GM21786 (cell line): Measurements from ENCODE around the gene GLS.

Experiments used
- ATAC-seq: cut with Tn5 transposase; IDR thresholded peaks from one replicate; pipeline ENCODE4 v1.9.1; 2021; ENCODE audit not compliant: unreplicated experiment

GLS gene

DNA sequence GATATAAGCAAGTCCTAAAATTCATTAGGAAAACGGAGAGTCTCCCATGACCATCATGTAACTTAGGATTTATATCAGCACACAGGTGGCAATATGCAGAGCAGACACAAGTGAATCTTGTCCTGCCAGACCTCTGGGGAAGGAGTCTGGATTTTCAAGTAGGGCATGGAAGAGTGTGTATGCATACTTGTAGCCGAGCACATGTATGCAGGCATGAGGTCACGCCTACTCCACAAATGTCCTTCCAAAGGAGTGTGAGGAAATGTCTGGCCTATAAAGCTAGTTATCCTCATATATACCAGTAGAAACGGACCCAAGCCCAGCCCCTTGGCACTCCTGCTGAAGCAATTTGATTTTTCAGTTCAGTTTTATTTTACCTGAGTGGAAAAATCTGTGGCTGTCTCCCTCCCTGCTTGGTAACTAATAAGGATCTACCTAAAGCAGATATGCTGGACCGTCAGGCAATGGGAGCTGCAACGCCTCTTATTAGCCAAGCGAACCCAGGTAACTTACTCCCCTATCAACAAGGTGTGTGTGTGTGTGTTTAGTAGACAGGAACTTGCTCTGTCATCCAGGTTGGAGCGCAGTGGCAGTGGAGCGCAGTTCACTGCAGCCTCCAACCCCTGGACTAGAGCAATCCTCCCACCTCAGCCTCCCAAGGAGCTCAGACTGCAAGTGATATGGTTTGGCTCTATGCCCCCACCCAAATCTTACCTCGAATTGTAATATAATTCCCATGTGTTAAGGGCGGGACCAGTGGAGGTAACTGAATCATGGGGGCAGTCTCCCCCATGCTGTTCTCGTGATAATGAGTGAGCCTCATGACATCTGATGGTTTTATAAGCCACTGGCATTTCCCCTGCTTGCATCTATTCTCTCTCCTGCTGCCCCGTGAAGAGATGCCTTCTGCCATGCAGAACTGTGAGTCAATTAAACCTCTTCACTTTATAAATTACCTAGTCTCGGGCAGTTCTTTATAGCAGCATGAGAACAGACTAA, 130.6 kb downstream of the GLS start:
- no peak for ATAC-seq

DNA sequence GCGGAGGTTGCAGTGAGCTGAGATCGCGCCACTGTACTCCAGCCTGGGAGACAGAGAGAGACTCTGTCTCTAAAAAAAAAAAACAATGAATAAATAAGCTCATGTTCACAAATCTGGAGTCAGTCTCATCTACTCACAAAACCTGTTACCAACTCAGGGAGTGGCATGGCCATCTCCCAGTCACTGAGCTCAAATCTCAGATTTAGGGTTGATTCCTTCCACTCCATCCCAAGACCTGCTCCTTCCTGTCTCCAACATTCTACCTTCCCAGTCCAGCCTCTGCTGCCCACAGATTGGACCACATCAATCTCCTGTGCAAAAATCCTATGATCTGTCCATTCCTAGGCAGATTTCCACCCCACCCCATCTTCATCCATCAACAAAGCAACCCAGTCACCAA, 131.7 kb downstream of the GLS start:
- no peak for ATAC-seq

DNA sequence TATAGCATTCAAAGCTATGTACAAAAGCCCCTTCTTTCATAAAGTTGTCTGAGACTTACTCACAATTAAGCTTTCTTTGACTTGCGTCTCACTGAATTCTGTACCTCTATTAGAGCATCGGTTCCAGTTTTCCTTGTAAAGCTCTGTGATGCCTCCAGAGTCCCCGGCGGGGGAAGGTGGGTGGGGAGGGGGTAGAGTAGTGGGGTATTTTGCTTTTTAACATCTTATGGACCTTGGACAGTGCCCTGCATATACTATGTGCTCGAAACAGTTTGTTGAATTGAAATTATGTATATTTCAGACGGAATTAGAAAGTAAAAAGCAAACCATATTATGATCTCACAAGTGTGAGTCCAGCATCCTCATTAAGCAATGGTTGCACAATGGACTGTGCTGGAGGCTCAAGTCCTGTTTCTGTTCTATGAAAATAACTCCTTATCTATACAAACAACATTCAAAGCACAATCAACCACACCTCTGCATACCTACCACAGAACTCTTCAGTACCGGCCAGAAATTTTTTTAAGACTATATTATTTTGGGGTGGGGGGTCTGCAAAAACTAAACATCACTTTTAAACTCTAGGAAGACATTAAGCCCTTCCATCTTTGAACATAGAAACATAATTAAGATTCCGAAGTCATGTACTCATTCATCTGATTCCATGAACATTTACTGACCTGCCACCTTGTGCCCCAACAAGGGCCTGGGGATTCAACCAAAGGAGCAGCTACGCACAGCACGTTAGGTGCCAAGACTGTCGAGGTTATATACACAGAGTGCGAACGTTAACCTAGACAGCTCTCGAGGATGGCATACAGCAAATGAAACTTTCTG, 132.4 kb downstream of the GLS start:
- no peak for ATAC-seq

DNA sequence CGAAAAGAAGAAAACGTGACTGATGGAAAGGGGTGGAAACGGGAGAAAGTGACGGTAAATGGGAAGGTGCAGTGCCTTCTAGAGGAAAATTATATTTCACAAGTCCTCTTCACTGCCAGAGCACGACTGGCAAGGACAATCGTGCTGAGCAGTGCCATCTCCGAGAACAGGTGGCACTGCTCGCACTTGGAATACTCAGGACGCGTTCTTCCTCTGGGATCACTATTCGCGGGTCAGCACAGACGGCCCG, 133.0 kb downstream of the GLS start:
- ATAC-seq: no peak

DNA sequence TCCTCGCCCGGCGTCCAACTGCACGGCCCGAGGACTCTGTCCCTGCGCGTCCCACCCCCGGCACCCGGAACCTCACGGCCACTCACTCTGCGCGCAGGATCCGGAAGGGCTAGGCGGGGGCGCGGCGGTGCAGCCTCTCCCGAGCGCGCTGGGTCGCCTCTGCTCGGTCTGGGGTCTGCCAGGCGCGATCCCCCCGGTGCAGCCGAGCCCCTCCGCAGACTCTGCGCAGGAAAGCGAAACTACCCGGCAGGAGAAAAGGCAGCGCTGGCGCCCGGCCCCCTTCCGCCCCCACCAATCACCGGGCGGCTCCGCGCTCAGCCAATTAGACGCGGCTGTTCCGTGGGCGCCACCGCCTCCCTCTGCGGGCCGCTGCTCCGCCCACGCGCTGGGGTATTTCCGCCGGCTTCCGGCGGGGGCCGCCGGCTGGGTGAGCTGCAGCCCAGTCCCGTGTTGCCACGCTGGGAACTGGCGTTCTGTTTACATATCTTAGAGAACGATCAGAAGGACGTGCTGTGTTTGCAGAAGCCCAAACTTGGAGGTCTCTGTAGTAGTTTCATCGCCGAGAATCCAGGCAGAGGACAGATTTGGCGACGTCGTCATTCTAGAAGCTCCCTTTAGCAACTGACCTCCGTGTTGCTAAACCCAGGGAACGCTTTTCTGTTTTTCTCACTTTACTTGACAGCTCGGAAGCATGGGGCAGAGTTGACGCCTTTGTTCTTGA, 133.5 kb downstream of the GLS start, which contains the start of gene STAT1:
TSS of gene STAT1 (minus strand) at position 240 of the 721 bp plus-strand sequence. CDS start 4,168 bp downstream, outside the sequence.
- ATAC-seq: peak; percentile 72

DNA sequence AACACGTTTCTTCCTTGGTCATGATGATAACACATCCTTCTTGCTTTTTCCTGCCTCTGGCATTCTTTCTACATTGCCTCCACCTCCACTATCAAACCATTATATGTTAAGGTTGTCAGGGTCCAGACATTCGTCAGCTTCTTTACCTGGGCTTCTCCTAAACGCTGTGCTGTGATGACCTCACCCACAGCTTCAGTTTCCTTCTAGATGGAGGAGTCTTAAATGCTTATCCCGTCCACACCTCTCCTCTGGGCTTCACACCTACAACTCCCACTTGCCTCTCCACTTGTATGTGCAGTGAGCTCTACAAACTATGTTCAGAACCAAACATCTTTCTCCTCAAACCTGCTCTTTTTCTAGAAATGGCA, 134.0 kb downstream of the GLS start:
- peak; percentile 2 for ATAC-seq
